ENCODE results near the gene WIPF2.

WIPF2 gene

GRCh38 chr17:40218740-40219593, at the start of gene WIPF2:
WIPF2 (plus strand) TSS chr17:40219304; CDS start chr17:40256460, 37,156 bp downstream.
- peak; percentile 97 for DNase-seq

GRCh38 chr17:40170325-40170724, 48.8 kb upstream of the WIPF2 start:
- DNase-seq = no peak

- DNase-seq = no peak
These were observed 47.4 kb upstream of the WIPF2 start for GRCh38 chr17:40171750-40172149.

- DNase-seq = no peak
These were observed 45.9 kb upstream of the WIPF2 start for GRCh38 chr17:40173091-40173777.

- no peak for DNase-seq
These were observed 45.3 kb upstream of the WIPF2 start for GRCh38 chr17:40173778-40174135.

- no peak for DNase-seq
These were observed 44.6 kb upstream of the WIPF2 start for GRCh38 chr17:40174514-40174913.

GRCh38 chr17:40175928-40176753, 43.0 kb upstream of the WIPF2 start:
- no peak for DNase-seq

GRCh38 chr17:40176754-40177110, 42.4 kb upstream of the WIPF2 start:
- DNase-seq = no peak

GRCh38 chr17:40177275-40177874, 41.7 kb upstream of the WIPF2 start, which contains the start of gene RAPGEFL1:
RAPGEFL1 (plus strand) TSS chr17:40177470; CDS start chr17:40177862, 392 bp downstream.
- DNase-seq = peak; percentile 85 to 88

- DNase-seq = no peak
These were observed 41.0 kb upstream of the WIPF2 start for GRCh38 chr17:40178021-40178601.

GRCh38 chr17:40178660-40179059, 40.4 kb upstream of the WIPF2 start:
- DNase-seq = no peak

- no peak for DNase-seq
These were observed 39.0 kb upstream of the WIPF2 start for GRCh38 chr17:40179923-40180659.

GRCh38 chr17:40180694-40181093, 38.4 kb upstream of the WIPF2 start:
- DNase-seq = no peak

- DNase-seq = no peak
These were observed 37.9 kb upstream of the WIPF2 start for GRCh38 chr17:40181205-40181604.

- no peak for DNase-seq
These were observed 36.5 kb upstream of the WIPF2 start for GRCh38 chr17:40182606-40183005.

GRCh38 chr17:40187238-40187637, 31.9 kb upstream of the WIPF2 start:
- no peak for DNase-seq

GRCh38 chr17:40188694-40189093, 30.4 kb upstream of the WIPF2 start:
- no peak for DNase-seq

GRCh38 chr17:40190197-40191021, 28.7 kb upstream of the WIPF2 start:
- peak; percentile 19 to 21 for DNase-seq

- peak; percentile 64 to 67 for DNase-seq
These were observed 27.6 kb upstream of the WIPF2 start for GRCh38 chr17:40191237-40192208.

- DNase-seq = no peak
These were observed 26.1 kb upstream of the WIPF2 start for GRCh38 chr17:40192961-40193360.
